ENCODE measurements around the gene COA1. TPM values are rescaled to one million over a fixed set of nuclear protein-coding genes. Genes with fewer than 3 reads are reported as not detected.

The COA1 gene
- total and polyA plus RNA-seq, 2 donors (not counting 3 experiments of a cell fraction or from before 2014, with no cell fraction given) = 38.1 to 55.1 TPM

- Histone ChIP-seq H3K79me2 (ENCODE audit: control insufficient read depth, insufficient read depth, low read length) (peaks cover 28% of the 10 kb centered on the region), H3K9me1 (replicated peaks; ENCODE audit: control insufficient read depth, extremely low read depth, insufficient read depth, low read length) (no peaks in the 10 kb centered on the region), H4K20me1 (replicated peaks; ENCODE audit: control insufficient read depth, extremely low read depth, insufficient read depth, low read length) (no peaks in the 10 kb centered on the region), H3K4me2 (ENCODE audit: insufficient read depth, low read length) (peak overlapping the region; percentile 90), H3K27me3 (ENCODE audit: control insufficient read depth in 2 of 2, insufficient read depth in 2 of 2, low read length in 2 of 2) (no peaks in the 10 kb centered on the region), H3K27ac (ENCODE audit: insufficient read depth, low read depth, low read length) (peak overlapping the region; percentile 97), H3K9me3 (replicated peaks; ENCODE audit: control insufficient read depth, insufficient read depth, low read length) (no peaks in the 10 kb centered on the region), H3K36me3 (ENCODE audit: control insufficient read depth in 2 of 2, extremely low read depth in 1 of 2, insufficient read depth in 2 of 2, low read length in 2 of 2) (peaks cover 0 to 2% of the 10 kb centered on the region in 2 experiments), H3K4me3 (replicated peaks in 1 of 3; ENCODE audit: insufficient read depth in 1 of 3, low read depth in 1 of 3, low read length in 3 of 3) (peak overlapping the region in 1 of 3 experiments; percentile 52), H2AFZ (ENCODE audit: low read depth, low read length) (no peak overlapping the region), H3K9ac (replicated peaks; ENCODE audit: extremely low read depth, insufficient read depth, low read length) (peak overlapping the region; percentile 88), H3K4me1 (ENCODE audit: control insufficient read depth, extremely low read depth, insufficient read depth, low read length) (peaks cover 72% of the 10 kb centered on the region)
- ChIA-PET POLR2A (interaction anchor here (0.9 to 4.9 kb wide), 5 partner anchors 7 to 65 kb away, joined by 5 to 50 read pairs (median 9); partner anchors contain the start of gene STK17A), CTCF (interaction anchor here (0.8 to 9.3 kb wide), 8 partner anchors 9 to 192 kb away, joined by 3 to 130 read pairs (median 5); partner anchors contain the start of gene STK17A)
- FAIRE-seq (no peak), DNase-seq (ENCODE audit: low read depth, low spot score) (peak; percentile 98)
- intact Hi-C loops (cut with micrococcal nuclease) (loop anchor here (1.0 kb wide), 4 partner anchors 22 to 64 kb away; partner anchors contain the start of gene STK17A), dilution Hi-C loops (cut with MboI; ENCODE audit: extremely low pct_ligation_motif_present, low sequenced_read_pairs) (no loop called here)
- BruUV-seq (replicated peaks) = TSS peak; percentile 66
- no peak for TF ChIP-seq MAX (IDR thresholded peaks at IDR 0.05; ENCODE audit: insufficient read depth, insufficient read length)
- TF ChIP-seq EZH2 (IDR thresholded peaks at IDR 0.05; ENCODE audit: borderline replicate concordance, low read depth, low read length, severe bottlenecking) = no peak
- TF ChIP-seq CTCF (IDR thresholded peaks at IDR 0.05; ENCODE audit: extremely low read depth in 1 of 2, insufficient read depth in 1 of 2, low read depth in 1 of 2, low read length in 2 of 2) = no peak
- TF ChIP-seq POLR2A (IDR thresholded peaks at IDR 0.05; ENCODE audit: low read depth, low read length) = peak; percentile 37
- peak; percentile 47 for TF ChIP-seq FOS (IDR thresholded peaks at IDR 0.05; ENCODE audit: borderline replicate concordance, insufficient read depth, low read length)
- peak; percentile 91 for TF ChIP-seq GATA2 (IDR thresholded peaks at IDR 0.05; ENCODE audit: insufficient read depth, insufficient read length, low read depth, low read length)
- TF ChIP-seq MYC (IDR thresholded peaks at IDR 0.05; ENCODE audit: low read depth, low read length) = no peak
- TF ChIP-seq POLR2AphosphoS5 (IDR thresholded peaks at IDR 0.05; ENCODE audit: insufficient read depth, low read depth, low read length) = peak; percentile 26
- peak; percentile 47 for TF ChIP-seq JUN (IDR thresholded peaks at IDR 0.05; ENCODE audit: borderline replicate concordance, insufficient read depth, insufficient read length, low read depth)
Measured at GRCh38 chr7:43647339-43647672, 82.0 kb downstream of the COA1 start.
